GM19452 (cell line): Measurements from ENCODE around the gene SGMS1.
A peak's percentile ranks its signal among the peaks of the same experiment; 100 is the strongest.
"Not testable (repeated sequence)": the region's sequence is repeated elsewhere in the genome, so short reads cannot be mapped to it uniquely, and the experiment has no call there.

Experiments
- ATAC-seq: cut with Tn5 transposase; IDR thresholded peaks from one replicate; pipeline ENCODE4 v1.9.1; 2021; ENCODE audit not compliant: unreplicated experiment

SGMS1 gene

DNA sequence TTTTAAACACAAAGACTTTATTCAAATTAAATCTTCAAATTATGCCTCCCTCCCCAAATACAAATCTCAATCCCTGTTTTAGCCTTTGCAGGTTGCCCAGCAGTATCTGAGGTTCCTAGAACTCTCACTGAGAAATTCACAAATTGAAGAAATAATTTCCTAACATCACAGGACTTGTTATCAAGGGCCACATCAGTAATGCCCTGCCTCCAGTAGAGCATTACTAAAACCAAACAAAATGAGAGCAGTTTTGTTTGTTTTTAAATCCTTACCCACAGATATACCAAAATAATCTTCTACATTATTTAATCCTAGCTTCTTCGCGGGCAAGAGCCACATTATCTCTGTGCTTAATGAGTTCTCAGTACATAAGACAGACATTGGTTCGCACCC, 152.2 kb downstream of the SGMS1 start:
- ATAC-seq = no peak

- no peak for ATAC-seq
These were observed 152.8 kb downstream of the SGMS1 start for GRCh38 chr10:50470798-50471582.

DNA sequence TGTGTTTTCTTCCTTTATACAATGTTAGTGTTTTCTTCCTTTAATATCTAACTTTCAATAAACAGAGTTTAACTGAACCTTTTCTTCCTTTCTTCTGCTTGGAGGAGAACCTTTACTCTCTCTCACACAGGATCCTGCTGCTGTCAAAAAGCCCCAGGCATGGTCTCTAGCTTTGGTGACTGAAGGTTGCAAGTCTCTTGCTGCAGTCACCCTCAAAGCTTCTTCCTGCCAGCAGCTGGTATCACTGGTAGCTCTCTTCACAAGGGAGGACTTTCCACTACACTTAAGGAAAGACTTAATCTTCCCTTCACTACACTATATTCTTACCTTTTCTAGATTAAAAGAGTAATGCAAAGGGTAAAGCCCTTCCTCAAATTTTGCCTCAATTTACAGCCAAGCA, 153.4 kb downstream of the SGMS1 start:
- ATAC-seq = peak; percentile 52

DNA sequence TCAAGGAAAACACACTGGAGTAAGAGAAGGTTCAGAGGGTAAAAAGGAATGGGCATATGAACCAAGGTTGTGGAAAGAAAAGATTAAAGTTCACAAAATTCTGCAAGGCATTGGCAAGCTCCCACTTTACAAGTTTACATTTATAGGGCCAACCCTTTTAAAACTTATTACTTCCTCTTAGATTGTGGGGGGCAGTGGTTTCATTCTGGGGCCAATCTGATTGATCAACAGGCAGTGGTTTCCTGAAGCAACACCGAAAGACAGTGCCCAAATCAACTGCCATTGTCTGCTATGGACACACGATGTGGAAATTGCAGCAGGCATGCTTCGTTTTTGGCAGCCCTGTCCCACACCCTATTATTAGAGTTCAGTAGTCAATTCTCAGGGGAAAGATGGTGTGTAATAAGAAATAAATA, 154.0 kb downstream of the SGMS1 start:
- ATAC-seq = no peak

GRCh38 chr10:50469288-50469687, 154.5 kb downstream of the SGMS1 start:
- ATAC-seq = no peak

GRCh38 chr10:50467209-50467608, 156.5 kb downstream of the SGMS1 start:
- no peak for ATAC-seq

GRCh38 chr10:50464004-50464409, 159.7 kb downstream of the SGMS1 start:
- ATAC-seq = no peak

DNA sequence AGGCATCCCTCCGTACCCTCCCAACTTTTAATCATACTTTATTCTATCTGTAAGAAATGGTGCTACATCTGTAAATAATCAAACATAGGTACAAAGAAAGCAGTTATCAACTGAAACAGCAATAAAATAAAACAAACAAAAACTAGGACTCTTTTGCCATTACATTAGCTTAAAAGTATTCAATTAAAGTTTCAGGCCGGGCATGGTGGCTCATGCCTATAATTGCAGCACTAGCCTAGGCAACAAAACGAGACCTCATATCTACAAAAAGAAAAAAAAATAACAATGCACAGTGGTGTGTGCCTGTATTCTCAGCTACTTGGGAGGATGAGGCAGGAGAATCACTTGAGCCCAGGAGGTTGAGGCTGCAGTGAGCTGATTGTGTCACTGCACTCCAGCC, 161.9 kb downstream of the SGMS1 start:
- ATAC-seq = no peak

DNA sequence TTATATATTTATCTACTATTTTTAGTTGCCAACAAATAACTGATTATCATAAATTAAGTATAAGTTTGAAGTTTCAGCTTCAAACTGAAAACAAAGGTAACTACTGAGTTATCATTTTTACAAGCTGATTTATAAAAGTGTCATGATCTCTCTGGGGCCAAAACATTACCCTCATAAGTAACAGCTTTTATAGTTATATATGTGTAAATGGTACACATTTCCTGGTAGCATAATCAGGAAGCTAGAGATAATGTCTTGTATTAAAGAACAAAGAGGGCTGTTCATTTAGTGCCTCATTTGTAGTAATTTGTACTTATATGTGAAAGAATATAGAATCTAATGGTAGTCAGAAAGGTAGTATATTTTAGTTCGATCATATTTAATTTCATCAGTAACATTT, 162.6 kb downstream of the SGMS1 start:
- ATAC-seq = no peak

DNA sequence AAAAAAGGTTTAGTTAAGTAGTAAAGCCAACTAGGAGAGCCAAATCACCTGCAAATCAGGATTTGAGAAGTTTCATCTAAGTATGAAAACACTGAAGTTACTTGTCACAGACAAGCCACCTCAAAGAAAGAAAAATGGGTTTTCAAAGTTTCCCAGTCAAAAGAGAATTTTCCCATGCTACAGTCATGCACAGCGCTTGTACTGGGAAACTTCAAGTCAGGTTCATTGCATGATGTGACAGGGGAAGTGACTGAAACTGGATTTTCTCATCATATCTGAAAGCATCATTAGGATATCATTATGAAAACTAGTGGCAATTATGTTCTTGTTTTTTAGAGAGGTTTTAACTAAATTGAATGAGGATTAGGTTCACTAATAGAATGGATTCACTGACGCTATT, 167.0 kb downstream of the SGMS1 start:
- ATAC-seq = no peak

DNA sequence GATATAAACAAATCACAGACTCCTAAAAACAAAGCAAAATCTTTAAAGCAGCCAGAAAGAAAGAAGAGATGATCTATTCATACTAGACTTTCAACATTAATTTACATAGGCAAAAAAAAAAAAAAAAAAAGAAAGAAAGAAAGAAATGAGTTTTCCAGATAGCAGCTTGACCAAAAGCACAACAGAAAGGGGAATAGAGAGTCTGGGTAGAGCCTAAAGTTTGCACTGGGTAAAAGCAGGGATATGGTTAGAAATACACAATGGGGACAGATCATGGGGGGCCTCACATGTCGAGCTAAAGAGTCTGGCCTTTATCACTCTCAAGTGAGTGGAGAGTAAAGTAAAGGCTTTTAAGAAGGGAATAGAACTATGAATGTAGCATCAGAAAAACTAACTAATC, 169.8 kb downstream of the SGMS1 start:
- no peak for ATAC-seq

DNA sequence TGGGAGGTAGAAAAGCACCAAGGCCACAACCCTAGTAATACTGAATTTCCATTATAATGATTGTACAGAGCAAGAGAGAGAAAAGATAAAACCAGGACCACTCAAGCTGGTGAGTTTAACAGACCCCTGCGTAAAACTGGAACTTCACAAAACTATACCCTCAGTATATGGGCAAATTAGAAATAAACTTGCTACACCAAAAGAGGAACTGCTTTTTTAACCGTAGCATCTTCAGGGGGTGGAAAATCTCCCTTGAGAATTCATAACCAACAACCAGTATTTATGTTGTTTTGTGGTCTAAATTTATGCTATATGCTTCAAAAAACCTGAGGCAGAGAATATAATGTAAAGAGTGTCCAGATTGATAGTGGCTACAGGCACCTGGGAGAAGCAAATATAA, 171.2 kb downstream of the SGMS1 start:
- no peak for ATAC-seq

DNA sequence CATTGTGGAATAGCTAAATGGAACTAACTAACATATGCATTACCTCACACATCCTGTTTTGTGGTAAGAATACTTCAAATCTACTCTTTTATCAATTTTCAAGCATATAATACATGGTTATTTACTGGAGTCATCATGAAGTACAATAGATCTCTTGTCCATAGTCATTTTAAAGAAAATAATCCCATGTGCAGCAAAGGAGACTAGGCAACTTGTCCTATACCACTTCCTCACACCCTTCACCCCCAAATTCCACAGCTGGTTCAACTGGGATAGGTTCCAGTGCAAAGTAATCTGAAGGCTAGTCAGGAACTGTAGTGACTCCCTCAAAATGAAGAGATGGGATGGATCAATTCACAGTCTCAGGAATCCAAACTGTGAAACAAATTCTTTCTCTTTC, 176.1 kb downstream of the SGMS1 start:
- ATAC-seq = no peak

DNA sequence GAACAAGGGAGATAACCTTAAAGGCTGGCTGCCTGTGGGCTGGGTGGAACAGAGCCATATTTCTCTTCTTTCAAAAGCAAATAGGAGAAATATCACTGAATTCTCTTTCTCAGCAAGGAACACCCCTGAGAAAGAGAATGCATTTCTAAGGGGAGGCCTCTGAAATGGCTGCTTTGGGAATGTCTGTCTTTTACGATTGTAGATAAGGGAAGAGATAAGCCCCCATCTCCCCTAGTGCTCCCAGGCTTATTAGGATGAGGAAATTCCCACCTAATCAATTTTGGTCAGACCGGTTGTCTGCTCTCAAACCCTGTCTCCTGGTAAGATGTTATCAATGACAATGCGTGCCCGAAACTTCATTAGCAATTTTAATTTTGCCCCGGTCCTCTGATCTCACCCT, 178.0 kb downstream of the SGMS1 start:
- ATAC-seq = not testable (repeated sequence)

DNA sequence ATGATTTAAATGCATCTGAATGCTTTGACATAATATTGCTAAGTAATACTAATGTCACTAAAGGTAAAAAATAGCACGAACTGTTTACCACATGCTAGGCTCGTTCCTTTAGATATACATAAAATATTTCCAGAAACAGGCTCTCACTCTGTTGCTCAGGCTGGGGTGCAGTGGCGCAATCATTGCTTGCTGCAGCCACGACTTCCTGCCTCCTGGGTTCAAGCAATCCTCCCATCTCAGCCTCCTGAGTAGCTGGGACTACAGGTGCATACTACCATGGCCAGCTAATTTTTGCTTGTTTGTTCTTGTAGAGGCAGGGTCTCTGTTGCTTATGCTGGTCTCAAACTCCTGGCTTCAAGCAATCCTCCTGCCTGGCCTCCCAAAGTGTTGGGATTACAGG, 183.3 kb downstream of the SGMS1 start:
- ATAC-seq = no peak

DNA sequence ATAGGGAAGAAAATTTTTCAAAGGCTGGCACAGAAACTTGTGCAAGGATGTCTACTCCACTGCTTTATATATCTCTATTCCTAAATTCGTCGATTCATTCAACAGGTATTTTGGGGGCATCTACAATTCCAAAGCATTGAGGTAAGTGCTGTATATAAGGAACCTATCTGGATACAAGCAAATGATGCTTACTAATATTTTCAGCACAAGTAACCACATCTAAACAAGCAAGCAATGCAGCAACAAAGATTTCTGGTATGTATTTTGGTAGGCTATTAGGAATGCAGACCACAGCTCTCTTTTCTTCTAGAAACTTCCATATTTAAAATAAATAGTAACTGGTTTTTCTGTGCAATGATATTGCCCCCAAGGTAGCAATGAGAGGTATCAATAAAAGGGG, 183.9 kb downstream of the SGMS1 start:
- ATAC-seq = no peak

DNA sequence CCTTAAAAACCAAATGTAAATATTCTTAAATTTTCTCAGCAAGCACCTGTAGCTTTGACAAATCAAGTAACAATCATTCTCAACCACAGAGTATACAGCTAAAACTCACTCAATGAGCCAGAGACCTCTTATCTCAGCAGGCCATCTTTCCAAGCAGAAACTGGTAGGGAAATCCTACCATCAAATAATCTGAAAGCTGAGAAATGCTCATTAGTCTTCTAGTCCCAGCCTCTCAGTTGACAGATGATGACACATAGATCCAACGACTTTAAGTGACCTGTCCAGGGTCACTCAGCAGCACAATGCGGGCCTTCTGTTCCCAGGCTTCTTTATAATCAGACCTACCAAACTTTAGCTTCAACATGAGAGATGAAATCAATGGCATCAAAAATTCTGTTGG, 184.6 kb downstream of the SGMS1 start:
- ATAC-seq = no peak

- ATAC-seq = peak; percentile 37
These were observed 185.5 kb downstream of the SGMS1 start for GRCh38 chr10:50438049-50438936.

- peak; percentile 46 for ATAC-seq
These were observed 186.5 kb downstream of the SGMS1 start for GRCh38 chr10:50437248-50437647.

DNA sequence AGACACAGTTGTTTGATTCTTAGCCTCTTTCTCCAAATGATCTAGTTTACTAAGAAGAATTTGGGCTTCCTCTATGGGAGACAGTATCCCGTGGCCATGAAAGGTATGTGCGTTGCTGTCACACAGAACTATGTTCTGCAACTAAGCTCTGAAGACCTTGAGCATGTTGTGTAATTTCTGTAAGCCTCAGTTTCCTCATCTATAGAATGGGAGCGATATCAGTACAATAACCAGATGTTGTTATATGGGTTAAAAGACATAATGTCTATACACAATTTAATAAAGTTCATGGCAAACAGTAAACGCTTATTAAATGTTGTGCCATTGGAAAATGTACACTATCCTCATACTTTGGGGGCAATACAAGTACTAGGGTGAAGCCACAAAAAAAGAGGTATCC, 187.0 kb downstream of the SGMS1 start:
- no peak for ATAC-seq

GRCh38 chr10:50432211-50433009, 191.3 kb downstream of the SGMS1 start:
- ATAC-seq = peak; percentile 44
